HuH-7.5 (cell line): Measurements from ENCODE around the gene GPR39.

Experiments
- DNase-seq: peaks from one replicate; pipeline ENCODE4 v3.0.0; 2011; ENCODE audit warnings: low spot score

GPR39 gene

DNA sequence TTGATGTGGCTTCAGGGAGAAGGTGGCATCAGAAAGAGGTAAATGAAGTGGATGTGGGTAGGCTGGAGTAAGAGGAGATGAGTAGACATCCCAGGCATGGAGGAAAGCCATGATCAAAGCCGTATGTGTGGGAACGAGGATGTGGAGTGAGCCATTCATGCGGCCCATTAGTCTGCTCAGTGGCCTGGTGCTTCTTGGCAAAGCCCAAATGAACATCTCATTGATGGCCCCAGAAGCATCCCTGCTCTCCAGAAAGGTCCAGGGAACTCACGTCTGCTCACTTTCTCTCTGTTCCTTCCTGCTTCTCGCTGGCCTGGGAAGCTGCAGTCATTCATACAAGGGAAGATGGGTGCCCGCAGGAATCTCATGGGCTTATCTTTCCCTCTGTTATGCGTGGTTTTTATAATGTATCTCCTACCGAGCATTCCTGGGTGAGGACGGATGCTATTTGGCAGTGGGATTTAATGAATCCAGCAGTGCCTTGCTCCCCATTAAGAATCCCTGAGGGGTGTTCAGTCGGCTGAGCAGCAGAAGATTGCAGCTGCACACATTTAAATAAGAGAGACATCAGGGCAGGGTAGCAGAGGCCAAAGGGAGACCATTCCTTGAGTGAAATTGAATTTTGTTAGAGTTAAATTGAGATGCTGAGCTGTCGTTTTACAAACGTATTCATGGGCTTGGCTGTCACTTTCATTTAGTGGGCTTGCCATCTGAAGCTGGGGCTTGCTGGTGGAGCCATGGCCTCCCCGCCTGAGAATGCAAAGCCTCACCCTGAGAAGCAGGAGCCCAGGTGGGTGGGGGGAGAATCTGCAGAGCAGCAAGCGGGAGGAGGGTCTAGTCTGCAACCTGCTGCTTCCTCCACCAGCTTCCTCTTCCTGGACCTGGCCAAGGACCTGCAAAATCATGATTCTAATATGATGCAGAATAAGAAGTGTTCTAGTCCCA lies 188.9 kb downstream of the GPR39 start:
- no peak for DNase-seq

DNA sequence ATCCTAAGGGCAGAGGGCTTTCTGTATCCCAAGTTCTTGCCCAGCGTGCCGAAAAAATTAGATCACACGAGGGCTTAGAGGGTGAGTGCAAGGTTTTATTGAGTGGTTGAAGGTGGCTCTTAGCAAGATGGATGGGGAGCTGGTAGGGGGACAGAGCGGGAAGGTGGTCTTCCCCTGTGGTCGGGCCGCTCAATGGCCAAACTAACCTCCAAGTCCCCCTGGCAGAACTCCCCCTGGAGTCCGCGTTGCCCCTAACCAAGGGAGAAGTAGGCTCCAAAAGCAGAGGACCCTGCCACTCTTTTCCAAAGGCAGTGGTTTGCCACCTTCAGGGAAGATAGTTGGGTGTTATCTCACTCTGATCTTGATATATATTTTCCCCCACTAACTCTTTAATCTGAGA lies 190.0 kb downstream of the GPR39 start:
- DNase-seq: no peak

DNA sequence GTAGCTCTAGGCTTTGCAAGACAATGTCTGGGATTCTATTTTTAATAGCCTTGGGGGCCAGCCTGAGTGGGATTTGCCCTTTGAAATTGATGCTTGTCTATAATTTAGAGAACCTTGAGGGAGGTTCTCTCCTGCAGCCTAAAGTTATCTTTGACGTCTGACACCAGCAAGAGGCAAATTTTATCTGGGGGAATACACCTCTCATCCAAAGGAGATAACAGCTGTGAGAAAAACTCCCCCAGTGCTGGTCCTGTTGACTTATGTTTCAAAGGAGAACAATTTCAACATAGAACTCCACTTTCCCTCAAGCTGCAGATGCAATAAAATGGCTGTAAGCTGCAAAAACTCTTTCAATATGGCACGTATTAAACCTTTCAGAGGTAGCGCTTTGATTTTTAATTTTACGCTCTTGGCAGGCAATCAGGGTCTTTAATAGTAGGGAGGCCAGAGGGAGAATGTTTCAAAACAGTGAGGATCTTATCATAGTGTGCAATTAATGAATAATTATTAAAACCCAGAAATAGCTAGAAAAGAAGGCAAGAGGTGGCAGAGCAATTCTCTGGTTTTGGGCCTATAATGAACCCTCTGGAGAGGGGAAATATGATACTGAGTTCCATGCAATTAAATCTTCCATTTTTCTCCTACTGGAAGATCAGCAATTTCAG lies 191.0 kb downstream of the GPR39 start:
- no peak for DNase-seq

DNA sequence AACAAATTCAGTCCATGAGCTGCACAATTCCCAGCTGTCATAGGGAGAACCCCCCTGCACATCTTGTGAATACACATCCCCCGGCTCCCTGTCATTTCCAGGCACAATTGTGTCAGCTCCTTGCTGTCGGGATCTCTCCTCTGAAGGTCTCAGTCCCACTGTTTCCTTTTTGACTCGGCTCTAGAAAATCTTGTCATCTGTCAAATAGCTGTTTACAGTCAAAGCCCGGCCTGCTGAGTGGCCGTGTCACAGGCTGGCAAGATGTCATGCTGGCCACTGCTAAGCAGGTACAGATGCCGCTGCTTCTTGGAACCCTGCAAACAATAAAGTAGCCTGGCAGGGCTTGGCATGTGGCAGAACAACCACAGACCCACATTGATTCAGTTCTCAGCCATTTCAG lies 191.7 kb downstream of the GPR39 start:
- no peak for DNase-seq

DNA sequence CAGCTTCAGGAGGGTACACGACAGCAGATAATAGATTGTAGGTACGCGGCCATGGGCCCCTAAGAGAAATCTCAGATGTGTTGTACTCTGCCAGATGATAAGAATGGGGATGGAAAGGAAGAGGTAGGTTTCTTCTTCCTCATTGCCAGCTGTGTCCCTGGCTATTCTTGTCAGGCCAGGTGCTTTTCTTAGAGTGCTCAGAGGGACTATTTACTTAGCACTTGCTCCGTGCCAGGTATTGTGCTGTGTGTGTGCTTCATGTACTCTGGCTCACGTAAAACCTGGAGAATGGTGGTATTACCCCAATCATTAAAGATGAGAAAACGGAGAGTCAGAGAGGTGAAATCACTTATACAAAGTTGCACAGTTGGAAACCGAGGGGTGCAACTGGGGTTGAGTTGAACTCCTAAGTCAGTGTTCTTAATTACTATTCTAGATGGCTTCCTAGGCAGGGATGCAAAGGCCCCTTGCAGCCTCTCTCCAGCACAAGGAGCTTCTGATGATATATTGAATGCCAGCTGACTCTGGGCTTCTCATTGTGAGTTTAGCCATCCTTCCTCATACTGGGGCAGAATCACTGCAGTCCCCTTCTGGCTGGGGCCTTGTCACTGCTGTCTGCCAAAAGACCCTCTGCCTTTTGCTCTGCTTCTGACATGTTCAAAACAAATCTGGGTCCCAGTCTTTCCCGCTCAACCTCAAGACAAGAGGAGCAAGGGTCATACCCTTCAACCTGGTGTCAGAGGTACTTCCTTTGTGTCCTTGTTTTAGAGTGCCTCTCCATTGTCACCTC lies 192.7 kb downstream of the GPR39 start:
- no peak for DNase-seq

DNA sequence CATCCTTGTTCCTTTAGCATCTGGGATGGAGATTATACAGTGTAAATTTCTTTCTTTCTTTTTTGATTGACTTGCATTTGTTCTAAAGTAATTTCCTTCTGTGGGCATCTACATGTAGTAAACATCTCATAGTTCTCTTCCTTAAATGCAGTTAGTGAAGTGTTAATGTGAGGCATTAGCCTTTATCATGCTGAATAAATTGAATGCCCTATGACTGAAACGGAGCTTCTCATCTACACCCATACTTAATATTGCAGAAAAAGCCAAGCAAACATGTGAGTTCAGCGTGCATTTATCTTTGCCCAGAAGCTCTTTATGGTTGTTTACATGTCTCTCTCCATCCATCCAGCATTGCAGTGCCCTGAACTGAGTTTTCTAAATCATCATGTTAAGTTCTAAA lies 195.1 kb downstream of the GPR39 start:
- no peak for DNase-seq

DNA sequence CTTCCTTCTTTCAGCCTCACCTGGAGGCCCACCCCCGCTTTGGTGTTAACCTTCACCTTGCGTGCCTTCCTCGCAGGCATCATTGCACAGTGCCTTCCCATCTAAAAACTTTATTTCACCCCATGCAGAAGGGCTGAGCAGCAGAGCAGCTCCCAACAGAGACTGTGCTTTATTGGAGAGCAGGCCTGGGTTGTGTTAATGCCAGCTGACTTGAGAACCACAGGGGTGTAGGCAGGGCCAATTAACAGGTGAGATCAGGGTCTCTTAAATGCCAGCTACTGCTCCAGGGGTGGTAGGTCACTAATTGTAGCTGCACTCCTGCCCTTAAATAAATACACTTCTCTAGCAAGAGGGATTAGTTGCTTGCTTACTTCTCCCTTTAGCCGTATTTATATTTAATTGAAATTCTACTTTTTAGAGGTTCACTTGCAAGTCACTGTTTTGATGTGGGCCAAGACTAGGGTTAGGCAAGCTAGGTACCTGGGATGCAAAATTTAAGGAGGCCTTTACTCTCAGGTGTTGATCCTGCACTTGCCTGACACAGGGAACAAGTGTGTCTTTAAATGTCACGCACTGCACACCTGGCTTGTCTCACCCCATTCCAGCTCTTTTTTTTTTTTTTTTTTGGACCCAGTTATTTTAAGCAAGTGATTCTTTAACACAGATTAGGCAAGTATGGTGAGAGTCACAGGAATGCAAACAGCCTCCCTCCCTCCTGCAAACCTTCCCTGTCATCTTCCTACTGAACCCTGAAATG lies 198.9 kb downstream of the GPR39 start:
- no peak for DNase-seq

DNA sequence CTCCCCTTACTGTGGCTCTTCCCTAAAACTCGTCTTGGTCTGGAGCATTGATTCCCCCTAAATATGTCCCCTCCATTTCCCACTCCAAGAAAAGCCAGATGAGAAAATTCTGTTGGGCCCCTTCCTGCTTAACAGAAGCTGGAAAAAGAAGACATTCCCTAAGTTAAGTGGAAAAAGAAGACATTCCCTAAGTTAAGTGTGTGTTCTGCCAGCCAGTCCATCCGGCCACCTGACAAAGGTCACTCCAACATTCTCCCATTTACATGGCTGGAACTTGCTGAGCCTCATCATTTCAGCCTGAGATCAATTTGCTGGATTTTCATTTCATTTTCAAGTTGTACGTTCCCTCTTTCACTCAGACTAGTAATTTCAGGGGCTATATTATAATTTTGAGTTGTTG lies 201.4 kb downstream of the GPR39 start:
- no peak for DNase-seq

DNA sequence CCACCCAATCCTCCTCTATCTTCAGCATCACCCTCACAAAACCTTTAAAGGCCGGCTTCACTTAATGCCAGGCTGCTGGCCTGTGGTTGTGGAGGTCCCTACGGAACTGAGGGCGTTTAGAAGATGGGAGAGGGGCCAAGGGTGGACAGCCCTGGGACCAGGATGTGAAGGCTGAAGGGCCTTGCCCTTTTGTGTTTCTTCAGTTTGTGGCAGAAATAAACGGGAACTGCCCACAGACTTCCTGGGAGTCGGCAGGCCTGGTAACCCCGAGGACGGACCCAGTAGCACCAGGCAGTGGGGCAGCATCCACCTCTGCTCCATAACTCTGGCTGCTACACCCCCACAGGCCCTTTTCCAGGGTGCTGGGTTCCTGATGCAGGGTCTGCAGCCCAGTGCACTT lies 202.1 kb downstream of the GPR39 start:
- no peak for DNase-seq

DNA sequence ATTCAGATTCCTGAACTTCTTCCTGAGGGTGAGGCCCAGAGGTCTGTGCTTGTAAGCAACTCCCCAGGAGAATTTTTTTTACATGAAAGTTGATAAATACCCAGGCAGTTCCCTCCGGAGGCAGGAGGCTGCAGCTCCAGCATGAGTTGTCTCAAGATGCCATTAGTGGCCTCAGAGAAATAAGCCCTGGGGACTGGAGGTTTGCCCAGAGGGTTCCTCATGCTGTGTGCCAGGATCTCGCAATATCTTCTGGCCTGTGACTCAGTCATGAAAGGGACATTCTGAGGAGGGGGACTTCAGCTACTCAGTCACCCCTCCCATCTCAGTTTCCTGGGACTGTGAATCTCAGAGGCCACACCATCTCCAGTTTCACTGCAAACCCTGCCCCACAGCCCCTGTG lies 203.5 kb downstream of the GPR39 start:
- DNase-seq: no peak

DNA sequence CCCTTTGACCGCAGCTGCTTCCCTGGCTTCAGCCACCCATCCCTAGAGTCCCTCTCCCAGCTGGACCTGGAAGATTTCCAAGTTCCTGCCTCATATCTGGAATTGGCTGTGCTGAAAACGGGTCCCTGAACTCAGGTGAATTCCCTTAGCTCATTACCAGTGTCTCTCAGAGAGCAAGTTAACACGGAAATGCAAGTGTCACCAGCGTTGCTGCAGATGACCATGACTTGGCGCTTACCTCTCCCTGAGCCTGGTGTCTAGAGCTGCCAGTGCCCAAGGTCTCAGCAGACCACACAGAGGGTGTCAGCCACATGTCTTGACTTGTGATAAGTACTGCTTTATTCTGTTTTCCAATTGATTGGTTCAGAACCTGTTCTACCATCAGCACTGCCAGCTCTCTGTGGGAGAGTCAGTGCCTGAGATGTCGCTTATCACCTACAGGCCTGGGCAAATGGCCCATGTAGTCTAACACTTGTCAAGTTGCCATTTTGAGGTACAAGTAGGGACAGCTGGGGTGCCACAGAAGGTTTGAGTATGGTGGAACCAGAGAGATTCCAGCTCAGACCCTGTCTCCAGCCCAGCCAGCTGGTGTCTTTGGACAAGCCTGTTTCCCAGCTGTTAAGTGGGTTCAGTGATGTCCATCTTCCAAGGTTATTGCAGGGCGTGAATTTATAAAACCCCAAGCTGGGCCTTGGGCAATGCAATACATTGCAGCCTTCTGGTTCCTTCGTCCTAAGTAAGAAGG lies 204.7 kb downstream of the GPR39 start:
- DNase-seq: no peak

DNA sequence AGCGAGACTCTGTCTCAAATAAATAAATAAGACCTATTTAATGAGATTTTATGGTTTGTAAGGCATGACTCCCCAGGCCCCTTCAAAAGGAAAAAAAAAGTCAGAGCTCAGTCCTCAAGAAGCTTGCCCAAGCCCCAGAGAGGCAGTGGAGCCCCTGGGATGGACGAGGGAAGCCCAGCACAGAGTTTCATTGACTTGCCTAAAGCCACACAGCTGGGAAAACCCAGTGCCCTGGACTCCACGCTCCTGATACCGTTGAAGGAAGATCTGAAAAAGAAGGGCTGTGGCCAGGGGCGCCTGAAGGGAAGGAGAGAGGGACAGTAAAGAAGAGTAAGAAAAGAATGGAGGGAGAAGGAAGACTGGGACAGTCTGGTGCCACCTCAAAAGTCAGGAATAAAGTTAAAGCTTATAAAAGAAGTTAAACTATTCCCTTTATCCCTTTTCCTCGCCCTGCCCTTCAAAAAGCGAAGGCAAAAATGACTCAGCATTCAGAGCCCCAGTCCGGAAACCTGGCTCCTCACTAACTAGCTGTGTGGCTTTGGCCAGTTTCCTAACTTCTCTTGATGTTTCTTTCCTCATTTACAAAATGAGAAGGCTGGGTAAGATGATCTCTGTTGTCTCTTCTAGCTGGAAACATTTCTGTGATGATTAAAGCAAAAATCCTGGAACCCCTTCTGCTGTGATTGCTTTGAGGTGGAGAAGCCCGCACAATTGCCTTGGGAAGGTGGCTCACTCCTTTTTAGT lies 206.7 kb downstream of the GPR39 start:
- DNase-seq: no peak

DNA sequence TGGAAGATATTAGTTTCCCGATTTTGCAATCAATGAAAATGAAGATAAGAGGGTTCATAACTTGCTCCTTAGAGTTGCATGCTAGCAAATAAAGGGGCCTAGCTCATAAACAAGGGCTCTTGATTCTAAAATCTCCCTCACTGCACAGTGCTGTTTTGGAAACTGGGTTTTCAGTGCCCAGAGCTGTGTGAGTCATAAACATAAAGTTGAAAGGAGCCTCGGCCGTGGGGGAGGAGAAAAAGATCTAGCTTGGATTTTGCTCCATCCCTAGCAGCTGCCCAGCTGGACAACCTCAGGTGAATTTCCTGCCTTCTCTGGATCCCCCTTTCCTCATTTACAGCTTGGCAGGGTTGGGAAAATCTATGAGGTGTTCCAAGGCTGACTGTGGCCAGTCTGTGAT lies 210.9 kb downstream of the GPR39 start:
- no peak for DNase-seq

DNA sequence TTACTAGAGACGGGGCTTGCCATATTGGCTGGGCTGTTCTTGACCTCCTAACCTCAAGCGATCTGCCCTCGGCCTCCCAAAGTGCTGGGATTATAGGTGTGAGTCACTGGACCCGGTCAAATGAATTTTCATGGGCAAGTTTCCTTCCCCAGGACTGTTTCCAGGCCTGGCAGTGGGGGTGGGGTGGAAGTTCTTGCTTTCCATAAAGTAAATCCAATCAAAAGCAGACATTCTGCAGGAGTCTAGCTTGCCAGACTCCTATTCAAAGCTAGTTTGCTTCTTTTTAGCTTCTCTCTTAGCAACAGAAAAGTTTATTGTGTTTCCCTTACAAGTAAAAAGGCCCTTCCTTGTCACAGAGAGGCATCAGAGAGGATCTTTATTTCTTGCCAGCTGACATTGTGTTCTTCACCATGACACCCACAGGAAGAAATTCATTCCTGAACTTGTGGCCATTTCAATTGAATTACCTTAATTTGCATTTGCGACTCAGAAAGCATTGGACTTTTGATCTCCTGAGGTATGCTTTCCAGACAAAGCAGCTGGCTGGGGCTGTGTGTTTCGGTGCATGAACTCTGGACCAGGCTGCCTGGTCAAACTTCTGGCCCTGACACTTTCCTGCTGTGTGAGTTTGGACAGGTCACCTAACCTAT lies 215.5 kb downstream of the GPR39 start:
- peak; percentile 30 for DNase-seq

DNA sequence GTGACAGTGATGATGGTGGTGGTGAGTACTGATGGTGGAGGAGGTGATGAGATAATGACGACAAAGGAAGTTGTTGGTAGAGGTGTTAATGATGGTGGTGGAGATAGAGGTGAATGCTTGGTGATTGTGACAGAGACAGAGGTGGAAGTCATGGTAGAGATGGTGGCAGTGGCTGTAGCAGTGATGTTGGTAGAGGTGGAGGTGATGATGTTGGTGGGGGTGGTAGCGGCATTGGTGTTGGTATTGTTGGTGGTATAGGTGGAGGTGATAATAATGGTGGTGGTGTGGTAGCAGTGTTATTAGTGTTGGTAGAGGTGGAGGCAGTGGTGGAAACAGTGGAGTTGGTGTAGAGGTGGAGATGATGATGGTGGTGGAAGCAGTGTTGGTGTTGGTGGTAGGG lies 217.0 kb downstream of the GPR39 start:
- no peak for DNase-seq

DNA sequence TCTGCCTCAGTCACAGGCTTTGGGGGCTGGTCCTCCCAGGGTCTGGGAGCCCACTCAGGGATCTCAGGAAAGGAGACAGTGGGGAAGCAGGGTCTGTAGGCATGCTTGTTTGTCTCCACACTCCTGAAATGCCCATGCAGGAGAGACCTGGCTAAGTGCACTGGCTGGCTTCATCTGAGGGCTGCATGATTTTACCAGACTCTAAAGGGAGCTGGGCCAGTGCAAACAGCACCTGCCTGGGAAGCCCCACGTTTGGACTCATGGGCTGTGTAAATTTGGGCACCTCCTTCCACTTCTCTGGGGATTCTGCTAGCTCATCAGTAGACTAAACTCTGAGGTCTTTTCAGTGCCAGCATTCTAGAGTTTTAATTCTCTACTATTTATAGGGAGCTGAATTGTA lies 219.7 kb downstream of the GPR39 start:
- DNase-seq: no peak

DNA sequence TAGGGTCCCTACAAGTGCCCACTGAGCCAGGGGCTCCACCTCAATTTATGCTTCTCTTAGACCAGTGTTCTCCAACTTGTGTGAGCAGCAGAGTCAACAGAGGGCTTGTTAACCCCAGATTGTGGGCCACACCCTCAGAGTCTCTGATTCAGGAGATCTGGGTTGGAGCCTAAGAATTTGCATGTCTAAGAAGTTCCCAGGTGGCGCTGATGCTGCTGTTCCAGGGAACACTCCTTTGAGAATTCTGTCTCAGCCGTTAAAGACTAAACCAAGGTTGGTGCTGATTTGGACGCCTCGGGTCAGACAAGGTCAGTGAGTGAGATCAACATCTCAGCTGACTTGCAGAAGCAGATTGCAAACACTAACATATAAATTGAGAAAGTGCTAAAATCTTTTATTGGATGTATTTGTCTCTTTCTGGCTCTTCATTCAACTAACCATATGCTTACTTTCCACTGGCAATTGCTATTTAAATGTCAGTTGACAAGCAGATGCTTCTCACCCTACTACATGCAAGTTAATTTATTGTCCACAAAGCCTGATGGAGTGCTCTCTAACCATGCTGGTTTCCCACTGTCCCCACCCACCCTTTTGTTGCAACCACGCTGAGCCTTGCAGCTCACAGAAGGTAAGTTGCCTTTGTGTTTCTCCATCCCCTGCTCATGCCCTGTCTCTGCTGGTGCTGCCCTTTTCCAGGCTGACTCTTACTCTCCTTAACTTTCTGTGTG lies 221.9 kb downstream of the GPR39 start:
- no peak for DNase-seq

DNA sequence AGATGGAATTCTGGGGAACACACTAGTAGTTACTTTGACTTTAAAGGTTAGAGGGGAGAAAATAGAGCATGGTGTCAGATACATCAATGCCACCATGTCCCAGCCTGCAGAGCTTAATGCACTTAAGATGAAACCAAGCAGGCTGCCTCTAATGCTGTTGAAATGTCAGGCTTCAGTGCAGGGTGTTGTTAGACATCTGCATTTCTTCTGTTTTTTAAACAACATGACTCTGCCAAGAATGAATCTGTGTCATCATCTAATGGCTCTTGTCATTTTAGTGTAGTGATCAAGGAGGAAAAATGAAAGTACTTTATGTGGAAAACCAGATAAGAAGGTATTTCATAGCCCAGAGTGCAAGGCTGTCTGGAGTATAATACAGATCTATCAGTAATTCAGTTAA lies 223.5 kb downstream of the GPR39 start:
- no peak for DNase-seq

DNA sequence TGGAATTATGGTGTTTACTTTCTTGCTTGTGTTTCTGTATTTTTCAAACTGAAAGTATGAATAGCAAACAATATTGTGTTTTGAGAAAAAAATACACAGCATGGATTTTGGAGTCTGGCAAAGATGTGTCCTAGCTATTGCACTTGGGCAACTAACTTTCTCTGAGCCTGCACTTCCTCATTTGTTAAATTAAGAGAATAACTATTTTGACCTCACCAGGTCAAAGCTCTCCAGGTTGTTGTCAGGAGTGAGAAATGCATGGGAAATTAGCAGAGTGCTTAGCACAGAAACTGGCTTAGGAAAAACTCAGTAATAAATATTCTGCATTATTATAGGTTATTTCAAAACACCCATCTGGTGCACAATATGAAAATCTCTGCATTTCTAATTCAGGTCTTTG lies 225.2 kb downstream of the GPR39 start:
- DNase-seq: no peak
